ENCODE data around the gene MRPL10. TPM values are rescaled to one million over a fixed set of nuclear protein-coding genes. Genes with fewer than 3 reads are reported as not detected.

Gene MRPL10
- total RNA-seq, 1 experiment from 2014 or later = 63.8 TPM

- Histone ChIP-seq H2AFZ (no peak overlapping the region), H3K27ac (no peak overlapping the region), H3K4me3 (no peak overlapping the region), H3K9me2 (ENCODE audit: insufficient read depth) (no peaks in the 10 kb centered on the region), H3K27me3 (ENCODE audit: insufficient read depth, low read depth) (no peaks in the 10 kb centered on the region), H3F3A (ENCODE audit: insufficient read depth, low read depth) (peaks cover 46% of the 10 kb centered on the region), H3K9me3 (ENCODE audit: insufficient read depth, low read depth) (no peaks in the 10 kb centered on the region), H3K4me2 (no peak overlapping the region), H3K79me2 (ENCODE audit: low read depth) (no peaks in the 10 kb centered on the region), H3K4me1 (replicated peaks; ENCODE audit: insufficient read depth) (peaks cover 40% of the 10 kb centered on the region), H3K36me3 (ENCODE audit: low read depth) (peaks cover 24% of the 10 kb centered on the region), H4K20me1 (ENCODE audit: insufficient read depth) (no peaks in the 10 kb centered on the region)
- TF ChIP-seq CTCF (conservative IDR thresholded peaks at IDR 0.05) (no peak), EZH2 (IDR thresholded peaks at IDR 0.05; ENCODE audit: low read depth) (no peak)
- ChIA-PET POLR2A (ENCODE audit: unreplicated experiment) (no interaction called here), CTCF (no interaction called here)
- BruUV-seq (replicated peaks) = no TSS peak
- no peak for DNase-seq
- intact Hi-C loops (cut with micrococcal nuclease; ENCODE audit: unreplicated experiment) = no loop called here
These were observed 23.9 kb downstream of the MRPL10 start for GRCh38 chr17:47807421-47807820.

GRCh38 chr17:47806913-47807255, 24.5 kb downstream of the MRPL10 start:
- DNase-seq = no peak
- Histone ChIP-seq H2AFZ (no peak overlapping the region), H3K4me3 (no peak overlapping the region), H3K79me2 (ENCODE audit: low read depth) (no peaks in the 10 kb centered on the region), H3K27me3 (ENCODE audit: insufficient read depth, low read depth) (no peaks in the 10 kb centered on the region), H3K9me2 (ENCODE audit: insufficient read depth) (no peaks in the 10 kb centered on the region), H3K27ac (no peak overlapping the region), H3K36me3 (ENCODE audit: low read depth) (peaks cover 24% of the 10 kb centered on the region), H3K4me2 (no peak overlapping the region), H3K9me3 (ENCODE audit: insufficient read depth, low read depth) (no peaks in the 10 kb centered on the region), H3F3A (ENCODE audit: insufficient read depth, low read depth) (peaks cover 43% of the 10 kb centered on the region), H3K4me1 (replicated peaks; ENCODE audit: insufficient read depth) (peaks cover 35% of the 10 kb centered on the region), H4K20me1 (ENCODE audit: insufficient read depth) (no peaks in the 10 kb centered on the region)
- ChIA-PET POLR2A (ENCODE audit: unreplicated experiment) (no interaction called here), CTCF (no interaction called here)
- TF ChIP-seq CTCF (conservative IDR thresholded peaks at IDR 0.05) (no peak), EZH2 (IDR thresholded peaks at IDR 0.05; ENCODE audit: low read depth) (no peak)
- intact Hi-C loops (cut with micrococcal nuclease; ENCODE audit: unreplicated experiment) = no loop called here
- BruUV-seq (replicated peaks) = no TSS peak

- no peak overlapping the region for H3K4me3 ChIP-seq
- intact Hi-C loops (cut with micrococcal nuclease; ENCODE audit: unreplicated experiment) = no loop called here
- peaks cover 24% of the 10 kb centered on the region for H3K36me3 ChIP-seq (ENCODE audit: low read depth)
- no peaks in the 10 kb centered on the region for H4K20me1 ChIP-seq (ENCODE audit: insufficient read depth)
- H3K9me2 ChIP-seq (ENCODE audit: insufficient read depth) = no peaks in the 10 kb centered on the region
- ChIA-PET POLR2A (ENCODE audit: unreplicated experiment) (no interaction called here), CTCF (no interaction called here)
- H3K4me1 ChIP-seq (replicated peaks; ENCODE audit: insufficient read depth) = peaks cover 28% of the 10 kb centered on the region
- no peak for DNase-seq
- H3F3A ChIP-seq (ENCODE audit: insufficient read depth, low read depth) = peaks cover 37% of the 10 kb centered on the region
- no peaks in the 10 kb centered on the region for H3K79me2 ChIP-seq (ENCODE audit: low read depth)
- no peaks in the 10 kb centered on the region for H3K27me3 ChIP-seq (ENCODE audit: insufficient read depth, low read depth)
- BruUV-seq (replicated peaks) = no TSS peak
- H3K4me2 ChIP-seq = no peak overlapping the region
- H3K27ac ChIP-seq = no peak overlapping the region
- TF ChIP-seq EZH2 (IDR thresholded peaks at IDR 0.05; ENCODE audit: low read depth) (no peak), CTCF (conservative IDR thresholded peaks at IDR 0.05) (no peak)
- no peak overlapping the region for H2AFZ ChIP-seq
- no peaks in the 10 kb centered on the region for H3K9me3 ChIP-seq (ENCODE audit: insufficient read depth, low read depth)
These were observed 25.1 kb downstream of the MRPL10 start for GRCh38 chr17:47806026-47806912.

All from PC-9 (cell line).